Liver (tissue), 9 donors: ENCODE data around the gene XRN1. TPM values are rescaled to one million over a fixed set of nuclear protein-coding genes. Genes with fewer than 3 reads are reported as not detected.

Source experiments
- DNase-seq: peaks from one replicate; pipeline ENCODE4 v3.0.0-alpha.2; 2017; ENCODE audit warnings: low spot score
- H3K27ac ChIP-seq, 2 donors: one replicate each; pipeline ENCODE4 v1.7.0; 2013; ENCODE audit warnings: inconsistent platforms in 2 of 2, low read length in 2 of 2, control low read depth in 1 of 2, low read depth in 1 of 2, mild to moderate bottlenecking in 1 of 2
- H3K27me3 ChIP-seq, 4 donors: one replicate each; pipeline versions ENCODE4 v1.6.1 to v1.7.0; 2013; ENCODE audit warnings: low read length in 3 of 4, inconsistent platforms in 1 of 4, mild to moderate bottlenecking in 1 of 4, moderate library complexity in 1 of 4; ENCODE audit not compliant: control insufficient read depth in 4 of 4, insufficient read depth in 4 of 4
- H3K36me3 ChIP-seq, 4 donors: one replicate each; pipeline versions ENCODE4 v1.6.1 to v1.7.0; 2013; ENCODE audit warnings: low read length in 3 of 4, mild to moderate bottlenecking in 3 of 4, low read depth in 1 of 4, moderate library complexity in 1 of 4; ENCODE audit not compliant: control insufficient read depth in 4 of 4, insufficient read depth in 3 of 4
- H3K4me1 ChIP-seq, 4 donors: one replicate each; pipeline versions ENCODE4 v1.6.1 to v1.7.0; 2013; ENCODE audit warnings: low read length in 3 of 4, mild to moderate bottlenecking in 3 of 4, moderate library complexity in 1 of 4; ENCODE audit not compliant: control insufficient read depth in 4 of 4, insufficient read depth in 4 of 4
- H3K4me3 ChIP-seq, 3 donors: one replicate each; pipeline versions ENCODE4 v1.6.1 to v1.7.0; 2013; ENCODE audit warnings: low read length in 3 of 3, control low read depth in 1 of 3, low read depth in 1 of 3, mild to moderate bottlenecking in 1 of 3
- H3K9ac ChIP-seq, 2 donors: one replicate each; pipeline ENCODE4 v1.7.0; 2013; ENCODE audit warnings: low read length in 2 of 2, mild to moderate bottlenecking in 2 of 2, moderate library complexity in 2 of 2, control low read depth in 1 of 2, low read depth in 1 of 2
- H3K9me3 ChIP-seq, 4 donors: one replicate each; pipeline versions ENCODE4 v1.6.1 to v1.7.0; 2013; ENCODE audit warnings: low read length in 3 of 4; ENCODE audit not compliant: control insufficient read depth in 4 of 4
- ATF3 ChIP-seq: IDR thresholded peaks from 2 replicates; pipeline ENCODE4 v1.6.1; 2016; ENCODE audit warnings: antibody characterized with exemption
- CTCF ChIP-seq: fragments of 150-350 bp; IDR thresholded peaks from 2 replicates; pipeline ENCODE4 v1.5.1; 2017; ENCODE audit warnings: improper control_type of control experiment, low read depth, low read length; ENCODE audit not compliant: missing input control
- EGR1 ChIP-seq, 2 donors: IDR thresholded peaks; 2 replicates each; pipeline ENCODE4 v1.6.1; 2016 to 2018; ENCODE audit warnings: antibody characterized with exemption in 2 of 2, low read depth in 2 of 2
- FOXA2 ChIP-seq: IDR thresholded peaks from 2 replicates; pipeline ENCODE4 v1.6.1; 2016; ENCODE audit warnings: antibody characterized with exemption
- GABPA ChIP-seq, 2 donors: IDR thresholded peaks in 1 of 2; conservative IDR thresholded peaks in 1 of 2; 2 replicates each; pipeline ENCODE4 v1.6.1; 2016; ENCODE audit warnings: antibody characterized with exemption in 2 of 2, mild to moderate bottlenecking in 1 of 2, moderate library complexity in 1 of 2
- HNF4A ChIP-seq, 2 donors: conservative IDR thresholded peaks; 2 replicates each; pipeline ENCODE4 v1.6.1; 2016; ENCODE audit warnings: antibody characterized with exemption in 2 of 2, mild to moderate bottlenecking in 2 of 2
- HNF4G ChIP-seq: IDR thresholded peaks from 2 replicates; pipeline ENCODE4 v1.6.1; 2016; ENCODE audit warnings: antibody characterized with exemption
- JUND ChIP-seq, 2 donors: IDR thresholded peaks; 2 replicates each; pipeline ENCODE4 v1.6.1; 2016; ENCODE audit warnings: antibody characterized with exemption in 2 of 2
- MAX ChIP-seq: IDR thresholded peaks from 2 replicates; pipeline ENCODE4 v1.6.1; 2016; ENCODE audit warnings: antibody characterized with exemption
- NR2F2 ChIP-seq: IDR thresholded peaks from 2 replicates; pipeline ENCODE4 v1.6.1; 2016; ENCODE audit warnings: antibody characterized with exemption
- RAD21 ChIP-seq, 2 donors: IDR thresholded peaks; 2 replicates each; pipeline ENCODE4 v1.6.1; 2016; ENCODE audit warnings: antibody characterized with exemption in 2 of 2, mild to moderate bottlenecking in 2 of 2
- SP1 ChIP-seq: IDR thresholded peaks from 2 replicates; pipeline ENCODE4 v1.6.1; 2018; ENCODE audit warnings: antibody characterized with exemption, mild to moderate bottlenecking
- TAF1 ChIP-seq: conservative IDR thresholded peaks from 2 replicates; pipeline ENCODE4 v1.6.1; 2016; ENCODE audit warnings: antibody characterized with exemption, mild to moderate bottlenecking
- YY1 ChIP-seq: IDR thresholded peaks from 2 replicates; pipeline ENCODE4 v1.6.1; 2016; ENCODE audit warnings: antibody characterized with exemption, mild to moderate bottlenecking
- ZBTB33 ChIP-seq: IDR thresholded peaks from 2 replicates; pipeline ENCODE4 v1.6.1; 2016; ENCODE audit warnings: antibody characterized with exemption
- WGBS: extraction: QIAGEN DNeasy Blood & Tissue Kit; methylation state at CpG from one replicate; pipeline ENCODE4 v1.1.7; 2013; 5-methylcytosine and 5-hydroxymethylcytosine counted together
- polyA plus RNA-seq, 2 donors: library from polyadenylated mRNA; stranded (reverse) in 1 of 2; unstranded in 1 of 2; fragments of 200-250 nt in 1 of 2; fragments of >200 nt in 1 of 2; fragmentation: Nextera tagmentation in 1 of 2; extraction: Ambion mirVana in 1 of 2; gene quantifications; one replicate each; pipeline versions ENCODE4 v1.2.1 to v1.2.3, GENCODE V29; 2013 to 2015
- total RNA-seq, 2 donors: library from RNA; depleted of rRNA; stranded (reverse); fragments of >200 nt; gene quantifications; one replicate each; pipeline ENCODE4 v1.2.3, GENCODE V29; 2014
- donor health status: healthy.
- donor health status: healthy.
- donor health status: healthy.
- donor health status: healthy.
- donor health status: healthy.

Gene XRN1
- total and polyA plus RNA-seq, 4 donors = 4.3 to 41.4 (median 25.9) TPM

- TF ChIP-seq MAX (no peak), JUND (IDR thresholded peaks at IDR 0.05) (no peak)
Observed at GRCh38 chr3:142481196-142481595, 33.4 kb upstream of the XRN1 start (continued).

- Histone ChIP-seq H3K27me3 (no peaks in the 10 kb centered on the region), H3K4me3 (no peak overlapping the region), H3K27ac (no peak overlapping the region), H3K9ac (no peak overlapping the region), H3K4me1 (no peaks in the 10 kb centered on the region), H3K9me3 (no peaks in the 10 kb centered on the region), H3K36me3 (peaks cover 0 to 2% (median 0%) of the 10 kb centered on the region in 4 donors)
- no peak for DNase-seq
- no peak for TF ChIP-seq NR2F2
- no peak for TF ChIP-seq EGR1 (IDR thresholded peaks at IDR 0.05; ENCODE audit: low read depth in 2 of 2)
- no peak for TF ChIP-seq MAX
- no peak for TF ChIP-seq YY1
- WGBS = 98% methylated on average over 4 of the region's 4 CpGs
Observed at GRCh38 chr3:142470826-142471225, 23.0 kb upstream of the XRN1 start.

GRCh38 chr3:142468456-142468855 lies 20.6 kb upstream of the XRN1 start:
- whole genome bisulfite sequencing = 99% methylated on average over 4 of the region's 4 CpGs
- Histone ChIP-seq H3K36me3 (peaks cover 0 to 2% (median under 1%) of the 10 kb centered on the region in 4 donors), H3K9ac (no peak overlapping the region), H3K4me1 (no peaks in the 10 kb centered on the region), H3K27me3 (no peaks in the 10 kb centered on the region), H3K4me3 (no peak overlapping the region), H3K9me3 (no peaks in the 10 kb centered on the region), H3K27ac (no peak overlapping the region)
- TF ChIP-seq HNF4A (conservative IDR thresholded peaks at IDR 0.05) = no peak
- no peak for TF ChIP-seq ATF3
- no peak for TF ChIP-seq ZBTB33
- TF ChIP-seq EGR1 (IDR thresholded peaks at IDR 0.05; ENCODE audit: low read depth in 2 of 2) = no peak
- no peak for TF ChIP-seq CTCF
- no peak for TF ChIP-seq YY1
- TF ChIP-seq RAD21 (IDR thresholded peaks at IDR 0.05) = no peak
- no peak for TF ChIP-seq JUND (IDR thresholded peaks at IDR 0.05)
- no peak for TF ChIP-seq FOXA2
- no peak for TF ChIP-seq SP1
- no peak for TF ChIP-seq NR2F2
- no peak for DNase-seq

GRCh38 chr3:142467768-142468167 lies 19.9 kb upstream of the XRN1 start:
- WGBS = 92% methylated on average over 3 of the region's 3 CpGs
- Histone ChIP-seq H3K27ac (no peak overlapping the region), H3K9ac (no peak overlapping the region), H3K36me3 (peaks cover 0 to 4% (median under 1%) of the 10 kb centered on the region in 4 donors), H3K9me3 (no peaks in the 10 kb centered on the region), H3K27me3 (no peaks in the 10 kb centered on the region), H3K4me3 (no peak overlapping the region), H3K4me1 (no peaks in the 10 kb centered on the region)
- no peak for TF ChIP-seq TAF1
- no peak for TF ChIP-seq GABPA (IDR thresholded peaks at IDR 0.05 in 1 of 2, conservative IDR thresholded peaks at IDR 0.05 in 1 of 2)
- TF ChIP-seq HNF4G = no peak
- TF ChIP-seq SP1 = no peak
- TF ChIP-seq HNF4A (conservative IDR thresholded peaks at IDR 0.05) = no peak
- TF ChIP-seq JUND (IDR thresholded peaks at IDR 0.05) = no peak
- TF ChIP-seq FOXA2 = no peak
- no peak for DNase-seq
